Right renal pelvis (tissue), 4 donors: ENCODE measurements around the gene FECH. TPM values are rescaled to one million over a fixed set of nuclear protein-coding genes. Genes with fewer than 3 reads are reported as not detected.
"Not testable (repeated sequence)": the region's sequence is repeated elsewhere in the genome, so short reads cannot be mapped to it uniquely, and the experiment has no call there.

Source experiments
- DNase-seq, 4 donors: peaks; one replicate each; pipeline ENCODE4 v3.0.0-alpha.2; 2013; ENCODE audit warnings: low read depth in 4 of 4, low spot score in 3 of 4, missing footprints in 1 of 4
- polyA plus RNA-seq, 4 donors: library from polyadenylated mRNA; unstranded; fragments of 120-200 nt; gene quantifications; one replicate each; pipeline ENCODE4 v1.2.1, GENCODE V29; 2013; ENCODE audit not compliant: insufficient read length in 4 of 4

The FECH gene
- 10 to 100 TPM; 39.6 to 46.6 (median 43.1) TPM for polyA plus RNA-seq

- DNase-seq, result peak; percentile 35 to 44 (median 36)
Observed at GRCh38 chr18:57586251-57587049, at the start of gene FECH. FECH (minus strand) TSS chr18:57586702; CDS start chr18:57586620, 82 bp downstream.

GRCh38 chr18:57635003-57635822 is 48.7 kb upstream of the FECH start:
- no peak for DNase-seq

GRCh38 chr18:57631697-57632096 is 45.2 kb upstream of the FECH start:
- no peak for DNase-seq

GRCh38 chr18:57630754-57631595 is 44.5 kb upstream of the FECH start:
- no peak for DNase-seq

GRCh38 chr18:57630002-57630753 is 43.7 kb upstream of the FECH start:
- DNase-seq, result peak; percentile 87 to 90 (median 89)

GRCh38 chr18:57629422-57629821 is 42.9 kb upstream of the FECH start:
- DNase-seq, result no peak

GRCh38 chr18:57627488-57627887 is 41.0 kb upstream of the FECH start:
- DNase-seq, result no peak

- DNase-seq, result no peak
Observed at GRCh38 chr18:57624988-57625387, 38.5 kb upstream of the FECH start.

GRCh38 chr18:57621246-57621604 is 34.7 kb upstream of the FECH start:
- DNase-seq, result no peak

- no peak for DNase-seq
Observed at GRCh38 chr18:57619876-57620275, 33.4 kb upstream of the FECH start.

- DNase-seq, result no peak
Observed at GRCh38 chr18:57618910-57619309, 32.4 kb upstream of the FECH start.

- DNase-seq, result no peak
Observed at GRCh38 chr18:57603871-57604270, 17.4 kb upstream of the FECH start.

GRCh38 chr18:57595347-57595746 is 8.8 kb upstream of the FECH start:
- DNase-seq, result no peak

GRCh38 chr18:57592716-57593115 is 6.2 kb upstream of the FECH start:
- not testable (repeated sequence) for DNase-seq

GRCh38 chr18:57589161-57589560 is 2.7 kb upstream of the FECH start:
- DNase-seq, result no peak

GRCh38 chr18:57587098-57587661 is 678 bp upstream of the FECH start:
- DNase-seq, result no peak

- no peak for DNase-seq
Observed at GRCh38 chr18:57585855-57586250, 649 bp downstream of the FECH start.

GRCh38 chr18:57585421-57585820 is 1.1 kb downstream of the FECH start:
- DNase-seq, result no peak

- no peak for DNase-seq
Observed at GRCh38 chr18:57584444-57584843, 2.1 kb downstream of the FECH start.
